Glutamatergic neuron (in vitro differentiated cells): Measurements from ENCODE around the gene MYCN. TPM values are rescaled to one million over a fixed set of nuclear protein-coding genes. Genes with fewer than 3 reads are reported as not detected.

ENCODE experiments used
- DNase-seq: peaks from one replicate; pipeline ENCODE4 v3.0.0; 2022
- H3K27ac Mint-ChIP-seq: one replicate; pipeline ENCODE4 v1.8.0; 2020; ENCODE audit warnings: mild to moderate bottlenecking, mixed read lengths, inconsistent platforms; ENCODE audit not compliant: unreplicated experiment
- H3K27me3 Mint-ChIP-seq: one replicate; pipeline ENCODE4 v1.8.0; 2020; ENCODE audit warnings: mild to moderate bottlenecking, moderate library complexity, mixed read lengths, inconsistent platforms; ENCODE audit not compliant: unreplicated experiment
- H3K36me3 Mint-ChIP-seq: one replicate; pipeline ENCODE4 v1.8.0; 2020; ENCODE audit warnings: mild to moderate bottlenecking, mixed read lengths, inconsistent platforms; ENCODE audit not compliant: unreplicated experiment
- H3K4me1 Mint-ChIP-seq: one replicate; pipeline ENCODE4 v1.8.0; 2020; ENCODE audit warnings: mild to moderate bottlenecking, low read depth, mixed read lengths, inconsistent platforms; ENCODE audit not compliant: unreplicated experiment
- H3K4me3 Mint-ChIP-seq: one replicate; pipeline ENCODE4 v1.8.0; 2020; ENCODE audit warnings: mild to moderate bottlenecking, mixed read lengths, inconsistent platforms; ENCODE audit not compliant: unreplicated experiment
- H3K9me3 Mint-ChIP-seq: one replicate; pipeline ENCODE4 v1.8.0; 2020; ENCODE audit warnings: mild to moderate bottlenecking, moderate library complexity, mixed read lengths, inconsistent platforms; ENCODE audit not compliant: unreplicated experiment
- total RNA-seq: library from RNA; stranded (reverse); fragmentation: NEBNext Ultra II Directional; extraction: Animal tissue kit (Norgen Biotek cat#: 25700); gene quantifications from one replicate; pipeline ENCODE4 v1.2.1, GENCODE V29; 2021; ENCODE audit not compliant: unreplicated experiment
- TF ChIP-seq, protein P1 (sequence below): fragments of 200-600 bp; sonication (generic); IDR thresholded peaks from one replicate; pipeline ENCODE4 v1.5.0; 2021; ENCODE audit not compliant: partially characterized antibody, unreplicated experiment

Gene MYCN
- total RNA-seq, 1 donor from 2014 or later = 43.8 TPM

DNA sequence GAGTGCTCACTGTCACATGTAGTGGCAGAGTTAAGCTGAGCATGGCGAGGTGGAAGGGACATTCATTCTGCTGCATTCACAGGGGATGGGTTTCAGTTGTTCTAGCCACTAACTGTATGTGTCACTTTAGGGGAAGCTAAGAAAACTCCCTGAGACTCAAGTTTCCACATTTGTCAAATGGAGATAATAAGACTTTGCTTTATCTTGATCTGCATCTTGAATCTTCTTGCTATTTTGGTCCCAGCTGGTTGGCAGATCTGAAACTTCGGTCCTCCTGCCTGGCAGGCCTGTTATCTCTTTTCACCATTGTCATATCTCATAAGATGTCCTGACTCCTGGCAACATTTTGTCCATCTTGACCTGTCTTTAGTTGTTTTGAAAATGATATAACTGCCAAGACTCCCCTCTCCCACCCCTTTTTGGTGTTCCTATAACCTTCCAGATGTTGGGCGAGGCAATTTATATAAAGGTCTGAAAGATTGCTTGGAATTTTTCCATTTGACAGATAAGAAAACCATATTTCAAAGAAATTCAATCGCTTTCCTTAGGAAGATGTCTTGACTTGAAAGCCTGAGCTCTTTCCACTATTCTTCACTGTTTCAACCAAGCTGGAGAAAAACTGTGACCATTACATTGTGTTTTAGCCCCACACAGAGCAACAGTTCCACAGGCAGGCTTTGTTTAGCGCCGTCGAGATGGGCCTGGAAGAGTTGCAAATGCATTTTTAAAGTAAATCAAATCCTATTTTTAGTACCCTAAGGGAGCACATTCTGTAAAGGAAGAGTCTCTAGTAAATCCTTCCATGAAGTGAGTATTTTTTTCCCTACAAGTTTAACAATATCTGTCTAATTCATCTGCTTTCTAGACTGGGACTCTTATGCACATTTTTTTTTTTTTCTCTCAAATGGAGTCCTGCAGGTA is 33.4 kb downstream of the MYCN start:
- no peaks in the 10 kb centered on the region for H3K4me1 Mint-ChIP-seq
- H3K27ac Mint-ChIP-seq = no peak overlapping the region

DNA sequence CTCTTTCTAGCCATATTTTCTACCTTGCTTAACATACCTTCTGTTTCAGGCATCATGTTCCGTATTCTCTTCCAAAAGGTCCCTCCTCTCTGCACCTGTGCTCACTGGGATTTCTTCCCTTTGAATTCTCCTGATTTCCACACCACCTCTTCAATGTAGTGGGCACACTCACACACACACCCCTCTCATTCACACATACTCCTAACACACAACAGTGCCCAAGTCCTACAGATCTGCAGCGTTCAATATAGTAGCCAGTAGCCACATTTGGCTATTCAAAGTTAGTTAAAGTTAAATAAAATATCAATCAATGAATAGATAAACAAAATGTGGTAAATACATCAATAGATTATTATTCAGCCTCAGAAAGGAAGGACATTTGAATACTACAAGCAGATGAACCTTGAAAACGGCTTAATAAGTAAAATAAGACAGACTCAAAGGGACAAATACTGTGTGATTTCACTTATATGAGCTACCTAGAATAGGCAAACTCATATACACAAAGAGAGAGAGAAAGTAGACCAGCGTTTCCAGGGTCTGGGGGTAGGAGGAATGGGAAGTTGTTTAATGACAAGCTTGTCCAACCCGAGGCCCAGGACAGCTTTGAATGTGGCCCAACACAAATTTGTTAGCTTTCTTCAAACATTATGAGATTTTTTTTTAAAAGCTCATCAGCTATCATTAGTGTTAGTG is 34.4 kb downstream of the MYCN start:
- Mint-ChIP-seq H3K27me3 (no peaks in the 10 kb centered on the region), H3K4me1 (no peaks in the 10 kb centered on the region), H3K27ac (no peak overlapping the region), H3K4me3 (no peak overlapping the region), H3K36me3 (no peaks in the 10 kb centered on the region), H3K9me3 (no peaks in the 10 kb centered on the region)
- DNase-seq = no peak
- TF ChIP-seq, protein P1, sequence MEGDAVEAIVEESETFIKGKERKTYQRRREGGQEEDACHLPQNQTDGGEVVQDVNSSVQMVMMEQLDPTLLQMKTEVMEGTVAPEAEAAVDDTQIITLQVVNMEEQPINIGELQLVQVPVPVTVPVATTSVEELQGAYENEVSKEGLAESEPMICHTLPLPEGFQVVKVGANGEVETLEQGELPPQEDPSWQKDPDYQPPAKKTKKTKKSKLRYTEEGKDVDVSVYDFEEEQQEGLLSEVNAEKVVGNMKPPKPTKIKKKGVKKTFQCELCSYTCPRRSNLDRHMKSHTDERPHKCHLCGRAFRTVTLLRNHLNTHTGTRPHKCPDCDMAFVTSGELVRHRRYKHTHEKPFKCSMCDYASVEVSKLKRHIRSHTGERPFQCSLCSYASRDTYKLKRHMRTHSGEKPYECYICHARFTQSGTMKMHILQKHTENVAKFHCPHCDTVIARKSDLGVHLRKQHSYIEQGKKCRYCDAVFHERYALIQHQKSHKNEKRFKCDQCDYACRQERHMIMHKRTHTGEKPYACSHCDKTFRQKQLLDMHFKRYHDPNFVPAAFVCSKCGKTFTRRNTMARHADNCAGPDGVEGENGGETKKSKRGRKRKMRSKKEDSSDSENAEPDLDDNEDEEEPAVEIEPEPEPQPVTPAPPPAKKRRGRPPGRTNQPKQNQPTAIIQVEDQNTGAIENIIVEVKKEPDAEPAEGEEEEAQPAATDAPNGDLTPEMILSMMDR = no peak

More for the DNA sequence above, 33.4 kb downstream of the MYCN start:
- H3K36me3 Mint-ChIP-seq = no peaks in the 10 kb centered on the region
- TF ChIP-seq, protein P1 = no peak
- no peaks in the 10 kb centered on the region for H3K27me3 Mint-ChIP-seq
- no peak for DNase-seq
- no peaks in the 10 kb centered on the region for H3K9me3 Mint-ChIP-seq
- H3K4me3 Mint-ChIP-seq = no peak overlapping the region

DNA sequence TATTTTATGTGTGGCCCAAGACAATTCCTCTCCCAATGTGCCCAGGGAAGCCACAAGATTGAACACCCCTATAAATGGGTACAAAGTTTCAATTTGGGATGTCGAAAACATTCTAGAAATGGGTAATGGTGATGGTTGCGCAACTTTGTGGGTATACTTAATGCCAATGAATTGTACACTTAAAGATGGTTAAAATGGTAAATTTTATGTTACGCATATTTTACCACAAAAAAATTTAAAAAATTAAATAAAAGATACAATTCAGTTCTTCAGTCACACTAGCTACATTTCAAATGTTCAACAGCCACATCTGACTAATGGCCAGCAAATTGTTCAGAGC is 34.9 kb downstream of the MYCN start:
- no peaks in the 10 kb centered on the region for H3K36me3 Mint-ChIP-seq
- H3K27me3 Mint-ChIP-seq = no peaks in the 10 kb centered on the region
- DNase-seq = no peak
- no peaks in the 10 kb centered on the region for H3K4me1 Mint-ChIP-seq
- H3K4me3 Mint-ChIP-seq = no peak overlapping the region
- TF ChIP-seq, protein P1 = no peak
- no peaks in the 10 kb centered on the region for H3K9me3 Mint-ChIP-seq
- no peak overlapping the region for H3K27ac Mint-ChIP-seq

DNA sequence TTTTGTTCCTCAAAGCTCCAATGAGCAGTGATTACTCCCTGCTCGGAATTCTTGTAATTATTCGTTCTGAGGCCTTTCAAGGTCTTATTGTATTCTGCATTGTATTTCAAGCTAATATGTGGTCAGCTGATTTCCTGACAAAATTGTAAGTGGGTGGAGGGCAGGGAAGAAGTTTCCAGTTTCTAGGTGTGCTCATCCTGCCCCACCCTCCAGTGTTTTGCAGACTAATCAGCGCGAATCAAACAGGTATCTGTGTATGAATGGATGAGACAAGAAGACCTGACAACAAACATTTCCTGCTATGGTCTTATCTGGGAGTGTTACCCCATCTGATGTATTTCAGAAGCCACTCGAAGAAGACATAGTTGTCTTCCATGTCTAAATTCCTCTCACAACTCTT is 35.3 kb downstream of the MYCN start:
- H3K4me3 Mint-ChIP-seq = no peak overlapping the region
- no peaks in the 10 kb centered on the region for H3K27me3 Mint-ChIP-seq
- TF ChIP-seq, protein P1 = no peak
- no peak for DNase-seq
- no peak overlapping the region for H3K27ac Mint-ChIP-seq
- H3K9me3 Mint-ChIP-seq = no peaks in the 10 kb centered on the region
- H3K36me3 Mint-ChIP-seq = no peaks in the 10 kb centered on the region
- peaks cover 1% of the 10 kb centered on the region for H3K4me1 Mint-ChIP-seq

DNA sequence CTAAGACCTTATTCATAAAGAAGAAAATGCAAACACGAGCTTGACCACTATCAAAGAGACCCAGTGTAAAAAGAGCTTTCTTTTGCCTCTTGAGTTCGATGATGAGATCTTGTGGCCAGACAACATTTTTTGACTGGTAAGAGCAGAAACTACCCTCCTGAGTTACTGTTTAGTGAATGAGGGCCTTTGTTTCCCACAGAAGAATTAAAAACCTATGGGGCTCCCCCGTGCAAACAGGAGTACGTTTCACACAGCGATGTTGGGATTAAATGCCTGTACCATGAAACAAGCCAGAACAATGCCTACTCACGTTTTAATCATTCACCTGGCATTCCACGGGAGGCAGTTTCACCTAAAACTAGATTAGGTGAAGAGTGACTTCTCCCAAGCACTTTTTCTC is 36.0 kb downstream of the MYCN start:
- no peak for DNase-seq
- Mint-ChIP-seq H3K27me3 (no peaks in the 10 kb centered on the region), H3K4me1 (peaks cover 1% of the 10 kb centered on the region), H3K4me3 (no peak overlapping the region), H3K27ac (no peak overlapping the region), H3K36me3 (no peaks in the 10 kb centered on the region), H3K9me3 (no peaks in the 10 kb centered on the region)
- TF ChIP-seq, protein P1 = no peak
